Brain microvascular endothelial cell (primary cell): ENCODE measurements around the gene LRRC2.

Source experiments
- DNase-seq: peaks from one replicate; pipeline ENCODE4 v3.0.0-alpha.2; 2020
- H3K27ac ChIP-seq: fragments of 250-450 bp; sonication (Bioruptor Pico); 2 replicates; pipeline ENCODE4 v1.5.1; 2020; ENCODE audit warnings: mild to moderate bottlenecking, moderate library complexity
- H3K27me3 ChIP-seq: fragments of 250-450 bp; sonication (Bioruptor Pico); replicated peaks from 2 replicates; pipeline ENCODE4 v1.5.1; 2020; ENCODE audit warnings: mild to moderate bottlenecking
- H3K36me3 ChIP-seq: fragments of 250-450 bp; sonication (Bioruptor Pico); replicated peaks from 2 replicates; pipeline ENCODE4 v1.5.1; 2020; ENCODE audit warnings: mild to moderate bottlenecking
- H3K4me3 ChIP-seq: 2 replicates; pipeline ENCODE4 v1.5.1; 2011; ENCODE audit warnings: low read depth, mild to moderate bottlenecking, control low read depth, low read length, moderate library complexity
- in situ Hi-C: cut with HindIII; loops from 2 replicates; pipeline ENCODE4 v1.10.0; 2017; ENCODE audit warnings: low sequenced_read_pairs, low pct_ligation_motif_present
- TF ChIP-seq, protein P1 (sequence below): IDR thresholded peaks from 2 replicates; pipeline ENCODE4 v1.5.1; 2011; ENCODE audit warnings: low read depth, mild to moderate bottlenecking, moderate library complexity, low read length, control low read depth, inconsistent platforms; ENCODE audit errors: missing control alignments

Gene LRRC2

DNA sequence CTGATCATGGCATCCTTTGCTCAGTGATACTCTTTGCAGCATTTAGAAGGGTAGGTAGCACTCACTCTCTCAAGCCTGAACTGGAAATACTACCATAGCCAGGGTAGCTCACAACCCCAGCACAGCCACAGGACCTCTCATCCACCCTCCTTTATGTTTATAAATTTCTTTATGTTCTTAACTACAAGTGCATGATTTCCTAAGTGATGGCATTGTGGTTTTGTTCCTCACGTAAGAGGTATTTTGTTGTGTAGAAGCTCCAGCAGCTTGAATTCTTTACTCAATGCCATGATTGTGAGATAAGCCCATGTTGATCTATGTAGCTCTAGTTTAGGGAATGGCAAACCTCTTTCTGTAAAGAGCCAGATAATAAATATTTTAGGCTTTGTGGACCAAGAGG lies 76.2 kb downstream of the LRRC2 start:
- H3K36me3 ChIP-seq, result no peaks in the 10 kb centered on the region
- H3K27ac ChIP-seq, result peak overlapping the region; percentile 34
- TF ChIP-seq, protein P1, sequence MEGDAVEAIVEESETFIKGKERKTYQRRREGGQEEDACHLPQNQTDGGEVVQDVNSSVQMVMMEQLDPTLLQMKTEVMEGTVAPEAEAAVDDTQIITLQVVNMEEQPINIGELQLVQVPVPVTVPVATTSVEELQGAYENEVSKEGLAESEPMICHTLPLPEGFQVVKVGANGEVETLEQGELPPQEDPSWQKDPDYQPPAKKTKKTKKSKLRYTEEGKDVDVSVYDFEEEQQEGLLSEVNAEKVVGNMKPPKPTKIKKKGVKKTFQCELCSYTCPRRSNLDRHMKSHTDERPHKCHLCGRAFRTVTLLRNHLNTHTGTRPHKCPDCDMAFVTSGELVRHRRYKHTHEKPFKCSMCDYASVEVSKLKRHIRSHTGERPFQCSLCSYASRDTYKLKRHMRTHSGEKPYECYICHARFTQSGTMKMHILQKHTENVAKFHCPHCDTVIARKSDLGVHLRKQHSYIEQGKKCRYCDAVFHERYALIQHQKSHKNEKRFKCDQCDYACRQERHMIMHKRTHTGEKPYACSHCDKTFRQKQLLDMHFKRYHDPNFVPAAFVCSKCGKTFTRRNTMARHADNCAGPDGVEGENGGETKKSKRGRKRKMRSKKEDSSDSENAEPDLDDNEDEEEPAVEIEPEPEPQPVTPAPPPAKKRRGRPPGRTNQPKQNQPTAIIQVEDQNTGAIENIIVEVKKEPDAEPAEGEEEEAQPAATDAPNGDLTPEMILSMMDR, result no peak
- no peaks in the 10 kb centered on the region for H3K27me3 ChIP-seq
- peak; percentile 51 for DNase-seq
- no peak overlapping the region for H3K4me3 ChIP-seq
- in situ Hi-C loops, result loop anchor here (25.0 kb wide), 1 partner anchor 147 kb away; no protein-coding TSS in a partner anchor

DNA sequence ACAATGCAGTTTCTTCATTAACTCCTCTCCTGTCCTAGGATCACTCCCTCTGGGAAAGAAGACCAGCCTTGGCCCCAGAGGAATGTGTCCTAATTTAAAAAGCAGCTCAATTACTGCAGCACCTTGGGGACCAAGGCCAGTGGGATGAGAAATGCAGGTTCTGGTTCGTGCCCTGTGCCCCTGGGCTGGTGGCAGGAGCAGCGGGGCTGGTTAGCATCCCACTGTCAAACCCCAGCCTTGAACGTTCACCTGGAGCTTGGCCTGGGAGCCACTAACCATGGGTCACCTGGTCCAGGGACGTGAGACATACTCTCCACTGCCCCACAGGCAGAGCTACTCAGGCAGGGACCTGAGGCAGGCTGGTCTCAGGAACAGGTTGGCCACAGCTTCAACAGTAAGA lies 76.7 kb downstream of the LRRC2 start:
- no peak for DNase-seq
- Histone ChIP-seq H3K36me3 (no peaks in the 10 kb centered on the region), H3K27me3 (no peaks in the 10 kb centered on the region), H3K27ac (peak overlapping the region; percentile 34), H3K4me3 (no peak overlapping the region)
- TF ChIP-seq, protein P1, result no peak
- in situ Hi-C loops, result loop anchor here (25.0 kb wide), 1 partner anchor 148 kb away; no protein-coding TSS in a partner anchor

DNA sequence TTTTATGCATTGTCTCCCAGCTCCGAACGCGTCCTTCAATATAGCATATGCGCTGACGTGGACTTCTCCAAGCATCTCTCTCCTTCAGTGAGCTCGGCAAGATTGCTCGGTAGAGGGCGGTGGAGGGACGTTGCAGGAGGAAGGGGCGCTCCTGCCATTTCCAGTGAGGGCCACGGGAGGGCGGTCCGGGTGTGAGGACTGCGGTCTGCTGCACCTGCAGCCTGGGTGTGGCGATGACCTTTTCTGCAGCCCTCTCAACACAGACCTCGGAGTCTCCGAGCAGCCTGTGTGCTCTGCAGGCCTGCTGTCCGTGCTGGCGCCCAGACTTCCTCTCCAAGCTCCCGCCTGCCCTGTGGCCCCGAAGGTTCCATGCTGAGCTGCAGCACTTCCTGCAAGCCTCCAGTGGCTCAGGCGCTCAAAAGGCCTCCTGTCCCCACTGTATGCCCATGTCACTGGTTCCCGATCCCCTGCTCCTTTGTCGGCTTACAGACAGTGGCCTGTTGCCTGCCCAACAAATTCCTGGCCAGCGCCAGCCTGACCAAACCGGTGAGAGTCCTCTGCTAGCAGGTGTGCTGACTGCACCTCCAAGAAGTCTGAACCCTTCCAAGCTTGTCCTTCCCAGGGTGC lies 77.3 kb downstream of the LRRC2 start:
- Histone ChIP-seq H3K27ac (no peak overlapping the region), H3K4me3 (no peak overlapping the region), H3K27me3 (no peaks in the 10 kb centered on the region), H3K36me3 (no peaks in the 10 kb centered on the region)
- DNase-seq, result peak; percentile 85
- TF ChIP-seq, protein P1, result peak; percentile 100
- in situ Hi-C loops, result loop anchor here (25.0 kb wide), 1 partner anchor 148 kb away; no protein-coding TSS in a partner anchor

DNA sequence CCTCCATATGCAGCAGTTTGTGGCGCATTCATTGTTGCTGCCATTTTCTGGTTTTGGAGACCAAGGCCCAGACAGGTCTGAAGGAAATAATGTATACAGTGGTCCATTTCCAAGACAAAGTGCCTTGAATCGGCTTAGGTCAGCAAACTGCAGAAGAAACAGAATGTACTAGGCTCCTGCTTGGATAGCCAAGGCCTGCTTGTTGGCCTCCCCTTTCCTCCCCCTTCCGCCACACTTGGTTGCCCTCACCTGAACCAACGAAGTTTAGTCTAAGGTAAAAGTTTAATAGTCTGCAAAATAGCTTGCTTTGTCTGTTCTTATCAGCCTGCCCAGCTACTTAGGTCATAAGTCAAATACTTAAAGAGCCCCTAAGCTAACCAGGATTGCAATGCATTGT lies 80.3 kb downstream of the LRRC2 start:
- TF ChIP-seq, protein P1, result no peak
- no peaks in the 10 kb centered on the region for H3K36me3 ChIP-seq
- H3K27ac ChIP-seq, result no peak overlapping the region
- in situ Hi-C loops, result loop anchor here (25.0 kb wide), 1 partner anchor 152 kb away; no protein-coding TSS in a partner anchor
- DNase-seq, result no peak
- H3K4me3 ChIP-seq, result no peak overlapping the region
- H3K27me3 ChIP-seq, result no peaks in the 10 kb centered on the region

DNA sequence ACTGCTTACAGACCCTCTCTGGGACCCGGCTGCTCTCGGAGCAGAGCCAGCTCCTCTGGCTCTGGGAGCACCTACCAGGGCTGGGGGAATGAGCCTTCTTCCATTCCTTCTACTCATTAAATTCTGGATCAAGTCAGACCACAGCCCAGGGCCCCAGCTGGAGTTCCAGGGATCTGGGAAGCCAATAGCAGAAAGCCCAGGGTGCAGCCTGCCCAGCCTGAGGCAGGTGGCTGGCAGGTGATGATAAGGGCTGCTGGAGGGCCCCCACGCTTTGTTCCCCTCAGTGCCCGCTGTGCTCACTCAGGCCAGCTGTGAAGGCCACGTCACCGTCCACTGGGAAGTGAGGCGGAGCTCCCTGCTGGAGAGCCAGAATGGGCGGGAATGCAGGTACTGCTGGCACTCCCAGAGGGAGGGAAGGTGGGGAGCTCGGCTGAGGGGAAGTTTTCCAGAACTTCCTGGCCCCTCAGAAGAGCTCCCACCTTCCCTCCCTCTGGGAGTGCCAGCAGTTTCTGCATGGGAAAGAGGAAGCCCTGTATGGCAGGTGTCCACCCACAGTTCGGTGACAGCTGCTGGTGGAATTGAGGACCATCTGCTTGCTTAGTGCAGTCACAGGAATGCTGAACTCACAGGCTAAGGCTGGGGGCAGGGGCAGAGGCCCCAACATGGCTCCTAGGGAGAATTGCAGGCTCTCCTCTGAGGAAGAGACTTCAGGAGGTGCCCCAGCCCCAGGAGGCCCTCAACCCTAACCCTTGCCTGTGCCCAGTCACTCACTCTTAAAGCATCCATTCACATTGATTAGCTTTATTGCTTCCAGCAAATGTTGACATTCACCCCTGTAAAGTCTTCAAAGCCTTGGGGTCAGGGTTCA lies 81.0 kb downstream of the LRRC2 start:
- no peaks in the 10 kb centered on the region for H3K36me3 ChIP-seq
- H3K27me3 ChIP-seq, result no peaks in the 10 kb centered on the region
- in situ Hi-C loops, result loop anchor here (25.0 kb wide), 1 partner anchor 152 kb away; no protein-coding TSS in a partner anchor
- no peak overlapping the region for H3K4me3 ChIP-seq
- TF ChIP-seq, protein P1, result no peak
- DNase-seq, result no peak
- H3K27ac ChIP-seq, result no peak overlapping the region
